Raji (cell line): ENCODE data around the gene CACNA1C.

Experiments used
- POLR2A ChIP-seq: IDR thresholded peaks from 2 replicates; pipeline ENCODE4 v1.6.1; 2011; ENCODE audit warnings: low read depth, low read length, control low read depth; ENCODE audit not compliant: insufficient read depth

CACNA1C gene

DNA sequence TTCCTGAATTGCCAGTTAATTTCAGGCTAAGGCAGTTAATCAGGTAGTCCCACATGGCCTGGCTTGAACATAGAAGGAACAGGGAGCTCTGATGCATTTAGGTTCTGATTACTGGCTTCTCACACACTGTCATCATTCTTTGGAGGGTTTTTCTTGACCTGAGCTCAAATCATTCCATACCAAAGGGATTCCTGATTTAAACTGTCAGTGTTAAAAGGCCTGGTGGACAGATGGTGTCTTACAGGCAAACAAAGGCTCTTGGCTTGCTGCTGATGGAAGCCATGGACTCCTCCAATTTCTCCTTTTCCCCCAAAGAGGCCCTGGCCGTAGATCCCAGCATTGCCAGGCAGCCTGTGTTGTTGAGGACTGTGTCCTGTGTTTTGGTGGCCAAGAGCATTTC, 30.2 kb downstream of the CACNA1C start:
- no peak for TF ChIP-seq POLR2A

DNA sequence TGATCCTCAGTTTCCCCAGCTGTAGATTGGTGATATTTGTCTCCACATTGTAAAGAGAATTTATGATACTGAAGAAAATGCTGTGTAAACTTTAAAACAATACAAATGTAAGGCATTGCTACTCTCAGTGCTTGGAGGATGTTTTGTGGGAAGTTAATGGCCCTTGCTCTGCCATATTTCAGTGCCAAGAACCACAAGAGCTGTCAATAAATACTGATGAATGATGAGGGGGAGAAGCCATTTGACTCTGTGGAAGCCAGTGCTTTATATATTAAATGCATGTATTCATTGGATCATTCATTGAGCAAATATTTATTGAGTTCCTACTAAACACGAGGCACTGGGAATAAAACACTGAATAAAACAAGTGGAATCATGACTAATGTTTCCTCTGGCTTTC, 30.8 kb downstream of the CACNA1C start:
- TF ChIP-seq POLR2A: no peak

DNA sequence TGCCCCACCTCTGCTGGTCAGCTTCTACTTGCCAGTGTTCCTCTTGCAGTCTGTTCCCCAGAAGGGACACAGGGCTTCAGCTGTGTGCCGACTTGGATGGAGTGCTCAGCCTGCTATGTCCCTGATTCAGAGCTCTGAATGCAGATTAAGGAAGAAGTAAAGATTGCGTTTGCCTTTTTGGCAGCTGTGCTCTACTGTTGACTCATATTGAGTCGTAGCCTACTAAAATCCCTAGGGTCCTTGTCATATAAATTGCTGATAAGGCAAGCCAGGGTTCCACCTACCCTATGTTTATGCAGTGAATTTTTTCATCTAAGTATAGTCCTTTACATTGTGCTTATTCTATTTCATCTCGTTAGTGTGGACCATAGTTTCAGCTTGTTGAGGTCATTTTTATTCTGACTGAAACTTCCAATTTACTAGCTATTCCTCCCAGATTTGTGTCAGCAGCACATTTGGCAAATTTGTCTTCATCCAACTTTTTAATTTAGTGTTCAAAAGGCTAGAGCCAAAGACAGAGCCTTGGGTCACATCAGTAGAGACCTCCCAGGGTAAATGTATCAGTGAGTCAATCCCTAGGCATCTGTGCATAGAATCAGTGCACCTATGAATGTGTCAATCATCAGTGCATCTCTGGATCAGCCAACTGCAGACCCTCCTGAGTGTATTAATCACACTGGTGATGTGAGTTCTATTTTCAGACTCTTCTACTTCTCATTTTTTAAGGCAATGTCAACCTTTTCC, 31.9 kb downstream of the CACNA1C start:
- no peak for TF ChIP-seq POLR2A

DNA sequence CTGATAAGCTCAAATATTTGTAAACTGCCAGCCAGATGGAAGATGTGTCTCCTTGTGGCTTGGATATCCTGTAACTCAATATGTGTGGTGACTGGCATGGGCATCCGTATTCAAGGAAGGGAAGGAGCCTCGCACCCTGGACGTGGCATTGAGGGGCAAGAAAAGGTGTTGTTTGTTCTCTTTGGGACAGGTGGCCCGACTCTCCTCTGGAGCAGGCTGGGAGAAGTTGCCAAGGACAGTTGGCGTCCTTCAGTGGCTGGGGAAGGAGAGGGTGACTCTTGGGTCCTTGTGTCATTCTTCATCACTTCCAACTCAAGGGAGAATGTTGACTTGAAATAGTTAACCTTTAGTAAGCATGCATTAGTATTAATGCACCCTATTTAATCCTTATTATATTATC, 39.6 kb downstream of the CACNA1C start:
- TF ChIP-seq POLR2A: no peak

DNA sequence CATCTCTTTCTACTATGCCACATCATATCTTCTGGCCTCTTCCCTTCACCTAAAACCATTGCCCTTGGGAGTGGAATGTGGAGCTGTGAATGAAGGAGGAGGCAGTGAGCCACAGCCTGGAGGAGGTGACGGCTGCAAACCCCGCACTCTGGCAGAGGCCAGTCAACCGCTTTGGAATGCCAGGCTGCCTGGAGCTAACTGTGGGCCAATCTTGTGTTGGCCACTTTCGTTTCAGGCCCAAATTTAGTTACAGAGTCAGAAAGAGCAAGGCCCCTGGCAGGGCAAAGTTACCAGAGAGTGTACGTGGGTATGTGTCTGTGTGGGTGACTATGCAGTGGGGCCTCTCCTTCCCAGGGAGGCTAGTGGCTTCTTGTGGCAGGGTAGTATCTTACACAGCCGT, 40.1 kb downstream of the CACNA1C start:
- no peak for TF ChIP-seq POLR2A

DNA sequence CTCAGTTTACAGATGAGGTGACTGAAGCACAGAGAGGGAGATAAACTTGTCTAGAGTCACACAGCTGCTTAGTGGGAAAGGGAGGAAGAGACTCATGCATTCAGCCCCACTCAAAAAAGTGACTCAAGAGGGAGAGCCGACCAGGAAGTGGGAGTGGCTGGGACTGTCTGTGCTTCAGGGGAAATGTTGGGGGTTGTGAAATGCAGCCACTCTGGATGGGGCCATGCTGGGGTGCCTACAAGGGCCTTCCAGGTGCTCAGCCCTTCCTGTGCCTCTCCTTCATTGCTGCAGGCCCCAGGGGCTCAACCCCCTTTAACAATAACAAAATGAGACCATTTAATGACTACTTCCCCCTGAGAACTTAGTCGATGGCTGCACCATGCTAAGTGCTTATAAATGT, 41.8 kb downstream of the CACNA1C start:
- no peak for TF ChIP-seq POLR2A

DNA sequence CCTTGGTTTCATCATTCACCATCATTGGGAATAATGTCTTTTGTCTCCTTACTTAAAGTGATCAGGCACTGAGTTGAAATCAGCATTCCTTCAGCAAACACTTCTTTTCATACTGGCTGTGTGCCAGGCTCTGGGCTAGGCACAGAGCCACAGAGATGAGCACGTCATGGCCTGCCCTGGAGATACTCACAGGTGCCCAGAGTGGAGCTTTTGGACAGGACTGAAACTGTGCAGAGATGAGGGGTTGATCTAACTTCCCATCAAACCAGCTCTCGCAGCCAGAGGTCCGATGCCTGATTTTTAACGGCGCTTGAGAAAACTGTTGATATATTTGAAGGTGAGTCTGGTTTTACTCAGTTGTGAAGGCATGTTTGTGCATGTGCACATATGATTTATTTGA, 43.1 kb downstream of the CACNA1C start:
- no peak for TF ChIP-seq POLR2A

DNA sequence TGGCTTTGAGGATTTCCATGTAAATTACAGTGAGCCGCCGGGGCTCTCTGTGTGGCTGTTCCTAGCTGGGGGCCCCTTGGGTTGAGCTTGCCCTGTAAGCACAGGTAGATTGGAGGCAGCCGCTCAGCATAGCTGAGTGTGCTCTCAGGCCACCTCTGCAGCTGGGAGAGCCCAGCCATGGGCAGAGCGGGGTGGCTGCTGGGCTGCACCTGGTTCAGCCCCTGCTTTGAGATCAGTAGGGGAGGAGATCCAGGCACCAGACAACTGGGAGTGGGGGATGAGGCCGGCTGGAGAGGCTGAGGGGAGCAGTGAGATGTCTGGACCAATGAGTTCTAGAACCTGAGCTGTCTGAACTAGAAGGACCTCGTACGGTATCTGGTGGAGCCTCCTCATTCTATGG, 44.8 kb downstream of the CACNA1C start:
- no peak for TF ChIP-seq POLR2A

DNA sequence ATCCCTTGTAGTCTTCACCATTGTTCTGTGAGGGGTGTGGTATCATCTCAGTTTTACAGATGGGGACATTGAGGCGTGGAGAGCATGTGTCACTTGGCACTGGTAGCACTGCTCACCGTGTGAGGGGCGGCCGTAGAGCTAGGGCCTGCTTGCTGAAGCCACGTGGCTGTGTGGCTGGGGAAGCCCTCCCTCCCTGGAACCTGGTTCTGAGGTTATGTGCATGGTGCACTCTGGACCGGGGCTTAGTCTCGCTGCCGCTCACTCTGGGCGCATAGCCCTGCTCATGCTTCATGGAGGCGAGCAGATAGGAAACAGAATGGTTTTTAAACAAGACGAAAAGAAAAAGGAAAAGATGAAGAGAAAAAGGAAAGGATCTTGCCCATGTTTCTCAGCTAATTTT, 46.1 kb downstream of the CACNA1C start:
- no peak for TF ChIP-seq POLR2A

DNA sequence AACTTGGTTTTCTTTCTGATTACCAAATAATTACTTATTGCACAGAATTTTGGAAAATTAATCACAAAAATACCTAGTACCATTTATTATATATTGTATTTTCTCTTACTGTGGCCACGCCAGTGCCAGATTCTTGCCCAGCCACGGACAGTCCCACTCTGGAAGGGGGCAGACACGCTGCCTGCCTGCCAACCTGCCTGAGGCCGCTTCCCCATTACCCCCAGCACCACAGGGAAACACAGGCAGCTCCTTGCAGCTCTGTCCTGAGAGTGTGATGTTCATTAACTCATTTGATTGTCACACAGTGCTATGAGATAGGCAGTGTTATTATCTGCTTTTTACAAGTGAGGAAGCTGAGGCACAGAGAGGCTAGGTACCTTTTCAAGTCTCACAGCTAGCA, 46.8 kb downstream of the CACNA1C start:
- TF ChIP-seq POLR2A: no peak

DNA sequence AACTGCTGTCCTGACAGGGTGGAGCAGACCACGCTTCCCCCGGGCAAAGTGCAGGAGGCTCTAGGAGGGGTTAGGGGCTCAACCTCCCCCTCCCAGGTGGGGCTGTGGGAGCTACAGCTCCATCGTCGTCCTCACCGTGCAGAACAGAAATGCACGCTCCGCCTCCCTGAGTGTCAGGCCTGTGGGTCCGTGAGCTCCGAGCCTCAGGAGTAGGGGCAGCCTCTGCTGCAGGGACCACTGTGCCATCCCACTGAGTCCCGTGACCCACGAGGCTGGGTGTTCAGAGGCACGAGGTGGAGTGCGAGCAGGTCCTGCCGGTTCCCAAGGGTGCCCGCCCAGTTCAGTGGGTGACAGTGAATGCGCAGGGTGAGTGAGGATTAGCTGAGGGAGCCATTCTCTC, 48.6 kb downstream of the CACNA1C start:
- TF ChIP-seq POLR2A: no peak

DNA sequence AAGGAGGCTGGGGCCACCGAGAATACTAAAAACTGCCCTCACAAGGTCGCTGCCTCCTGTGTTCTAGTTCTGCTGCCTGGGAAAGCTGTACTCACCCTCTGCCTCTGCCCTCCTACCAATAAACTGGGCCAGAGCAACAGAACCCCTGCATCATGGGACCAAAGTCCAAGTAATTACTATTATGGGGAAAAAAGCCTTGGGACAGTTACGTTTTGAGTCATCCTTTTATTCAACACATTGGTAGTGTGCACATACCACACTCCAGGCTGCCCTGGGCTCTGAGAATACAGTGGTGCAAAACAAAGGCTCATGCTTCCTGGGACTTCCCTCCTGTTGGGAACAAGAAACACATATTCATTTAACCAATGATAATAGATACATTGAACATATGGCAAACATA, 49.0 kb downstream of the CACNA1C start:
- no peak for TF ChIP-seq POLR2A

DNA sequence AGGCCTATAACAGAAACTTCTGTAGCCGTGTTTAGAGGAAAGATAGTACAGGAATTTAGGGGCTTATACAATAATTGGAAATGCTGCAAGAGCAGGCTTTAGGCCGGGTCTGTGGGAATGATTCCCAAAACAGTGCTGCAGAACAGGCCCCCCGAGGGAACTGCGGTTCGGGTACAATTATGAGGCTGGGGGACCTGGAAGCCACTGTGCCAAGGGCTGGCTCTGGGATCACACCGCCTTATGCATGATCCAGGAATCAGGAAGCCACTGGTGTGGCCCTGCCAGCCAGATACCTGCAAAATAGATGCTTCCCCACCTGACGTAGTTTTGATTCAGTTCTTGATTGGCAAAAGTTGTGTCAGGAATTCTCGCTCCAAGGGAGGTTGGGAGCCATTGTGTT, 55.4 kb downstream of the CACNA1C start:
- TF ChIP-seq POLR2A: no peak

DNA sequence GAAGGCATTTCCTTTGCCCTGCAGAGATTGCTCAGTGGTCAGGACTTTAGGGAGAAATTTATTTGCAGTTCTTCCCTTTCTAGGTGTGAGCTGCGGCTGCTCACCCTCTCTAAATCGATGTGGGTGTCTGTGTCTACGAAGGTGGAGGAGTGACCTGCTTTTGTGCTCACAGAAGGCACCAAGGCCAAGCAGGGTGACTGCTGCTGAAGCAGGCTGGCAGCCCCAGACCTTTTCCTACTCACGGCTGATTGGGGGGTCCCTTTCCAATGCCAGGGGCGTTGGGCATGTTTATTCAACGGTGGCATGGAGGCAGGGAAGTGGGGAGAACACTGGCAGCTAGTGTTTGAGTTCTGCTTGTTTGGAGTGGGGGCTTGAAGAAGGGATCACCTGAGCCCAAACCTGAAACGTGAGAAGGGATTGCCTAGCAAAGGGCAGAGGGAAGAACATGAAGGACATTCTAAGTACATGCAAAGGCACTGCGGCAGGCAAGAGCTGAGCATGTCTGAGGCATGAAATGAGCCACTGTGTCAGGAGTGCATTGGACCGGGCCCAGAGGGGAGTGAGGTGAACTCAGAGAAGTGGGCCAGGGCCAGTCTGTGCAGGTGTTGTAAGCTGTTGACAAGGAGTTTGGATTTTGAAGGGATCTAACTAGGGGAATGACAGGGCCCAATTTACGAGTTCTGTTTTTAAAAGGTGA, 56.3 kb downstream of the CACNA1C start:
- no peak for TF ChIP-seq POLR2A

DNA sequence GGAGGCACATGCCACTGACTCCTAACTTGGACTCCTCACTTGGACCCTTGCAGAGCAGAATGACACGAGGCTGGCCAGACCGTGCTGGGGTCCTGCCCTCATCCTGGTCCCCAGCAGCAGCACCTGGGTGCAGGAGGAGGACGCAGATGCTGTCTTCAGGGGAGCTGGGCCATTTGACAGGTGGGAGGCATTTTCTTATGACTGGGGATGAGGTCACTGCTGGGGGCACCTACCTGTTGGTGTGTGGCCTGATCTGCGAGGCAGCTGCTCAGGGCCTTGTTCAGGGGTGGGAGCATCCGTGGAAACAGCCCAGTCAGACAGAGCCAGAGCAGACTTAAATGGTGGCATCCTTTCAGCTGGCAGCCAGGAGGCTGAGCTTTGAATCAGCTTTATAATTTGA, 57.3 kb downstream of the CACNA1C start:
- TF ChIP-seq POLR2A: no peak

DNA sequence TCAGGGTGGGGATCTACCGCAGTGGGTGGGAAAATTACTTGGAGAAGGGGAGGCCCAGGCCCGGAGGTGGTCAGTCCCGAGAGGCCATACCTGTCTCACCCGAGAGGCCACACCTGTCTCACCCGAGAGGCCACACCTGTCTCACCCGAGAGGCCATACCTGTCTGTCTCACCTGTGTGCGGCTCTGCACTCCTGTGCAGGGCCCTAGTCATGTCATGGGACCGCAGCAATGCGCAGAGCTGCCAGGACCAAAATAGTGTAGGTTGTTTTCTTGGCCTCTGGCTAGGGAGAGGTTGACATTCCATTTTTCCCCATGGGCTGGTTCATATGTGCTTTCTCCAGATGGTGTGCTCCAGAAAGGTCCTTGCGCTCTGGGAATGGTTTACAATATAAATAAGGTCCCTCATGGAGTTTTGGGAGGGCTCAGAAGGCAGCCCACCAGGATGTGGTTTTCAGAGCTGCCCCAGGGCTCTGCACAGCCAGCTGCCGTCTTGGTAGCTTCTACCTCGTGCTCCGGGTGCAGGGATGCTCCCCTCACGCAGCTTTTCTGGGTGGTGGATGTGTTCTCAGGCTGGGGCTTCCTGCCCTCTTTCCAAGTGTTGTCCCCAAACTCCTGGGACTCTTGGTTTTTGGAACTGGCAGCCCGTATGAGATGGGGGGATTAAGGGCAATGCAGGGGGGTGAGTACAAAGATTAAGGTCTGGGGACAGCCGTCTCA, 58.2 kb downstream of the CACNA1C start:
- TF ChIP-seq POLR2A: no peak
